CD4-positive, alpha-beta T cell treated with Interleukin-2 at 100 ng/mL for 4 hours (primary cell): ENCODE data around the gene FAM13A.
A peak's percentile ranks its signal among the peaks of the same experiment; 100 is the strongest.

Source experiments
- DNase-seq: peaks from one replicate; pipeline ENCODE4 v3.0.0-alpha.2; 2020; ENCODE audit warnings: low spot score

Gene FAM13A

DNA sequence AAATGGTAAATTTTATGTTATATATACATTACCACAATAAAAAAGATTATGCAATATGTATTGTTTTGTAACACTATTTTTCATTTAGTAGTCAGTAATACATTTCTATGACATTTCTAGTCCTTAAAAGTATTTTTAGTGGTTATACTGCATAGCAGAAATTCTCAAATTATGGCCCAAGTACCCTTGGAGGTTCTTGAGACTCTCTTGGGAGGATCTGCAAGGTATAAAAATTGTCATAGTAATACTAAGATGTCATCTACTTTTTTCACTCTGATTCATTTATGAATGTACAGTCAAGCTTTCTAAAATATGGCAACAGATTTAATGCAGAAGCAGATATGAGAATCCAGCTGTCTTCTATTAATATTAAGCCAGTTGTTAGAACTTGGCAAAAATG, 220.8 kb downstream of the FAM13A start:
- DNase-seq = no peak

DNA sequence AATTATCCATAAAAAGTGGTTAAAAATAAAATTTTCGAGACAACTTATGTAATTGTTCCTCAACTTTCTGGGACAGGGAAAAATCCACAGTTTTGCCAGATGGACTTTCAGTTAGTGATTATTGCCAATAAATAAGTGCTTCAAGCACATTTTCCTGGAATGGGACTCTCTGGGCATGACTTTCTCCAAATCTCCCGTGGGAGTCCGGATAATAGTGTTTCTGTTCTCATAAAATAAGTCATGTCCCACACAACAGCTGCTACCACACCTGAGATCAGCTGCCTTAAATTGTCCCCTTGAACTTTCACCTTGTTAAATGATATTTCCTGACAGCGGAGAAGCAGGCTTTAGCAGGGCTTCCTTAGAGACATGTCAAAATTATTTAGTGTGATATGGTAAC, 226.0 kb downstream of the FAM13A start:
- no peak for DNase-seq

- no peak for DNase-seq
These were observed 226.4 kb downstream of the FAM13A start for GRCh38 chr4:88830598-88830997.

DNA sequence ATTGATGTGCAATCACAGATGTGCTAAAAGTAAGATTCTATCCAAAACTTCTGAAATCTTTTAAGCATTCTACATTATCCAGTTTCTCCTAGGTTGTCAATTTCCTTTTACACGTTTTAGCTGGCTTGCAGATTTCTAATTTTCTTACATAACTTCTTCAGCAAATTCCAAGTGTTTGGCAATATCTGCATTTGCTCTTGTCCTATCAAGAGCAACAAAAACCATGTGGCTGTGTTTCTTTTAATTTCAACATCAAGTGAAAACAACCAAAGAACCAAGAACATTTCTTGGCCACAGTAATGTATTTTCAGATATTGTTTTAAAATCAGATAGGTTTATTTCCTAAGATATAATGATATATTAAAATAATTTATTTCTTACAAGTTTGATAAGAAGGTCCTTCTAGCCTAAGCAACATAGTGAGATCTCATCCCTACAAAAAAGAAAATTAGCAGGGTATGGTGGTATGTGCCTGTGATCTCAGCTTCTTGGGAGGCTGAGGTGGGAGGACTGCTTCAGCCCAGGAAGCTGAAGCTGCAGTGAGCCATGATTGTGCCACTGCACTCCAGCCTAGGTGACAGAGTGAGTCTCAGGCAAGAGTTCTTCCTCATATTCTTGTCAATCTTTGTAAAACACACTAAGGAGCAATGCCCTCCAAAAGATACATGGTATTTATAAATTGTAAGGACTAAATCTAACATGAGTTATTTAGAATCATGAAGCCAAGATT, 228.0 kb downstream of the FAM13A start:
- DNase-seq = no peak

GRCh38 chr4:88827442-88827841, 229.5 kb downstream of the FAM13A start:
- DNase-seq = no peak

- DNase-seq = no peak
These were observed 230.2 kb downstream of the FAM13A start for GRCh38 chr4:88826771-88827170.

GRCh38 chr4:88825931-88826330, 231.1 kb downstream of the FAM13A start:
- DNase-seq = no peak

- peak; percentile 78 for DNase-seq
These were observed 233.7 kb downstream of the FAM13A start for GRCh38 chr4:88823058-88823919.

GRCh38 chr4:88822034-88822789, 234.8 kb downstream of the FAM13A start:
- no peak for DNase-seq

DNA sequence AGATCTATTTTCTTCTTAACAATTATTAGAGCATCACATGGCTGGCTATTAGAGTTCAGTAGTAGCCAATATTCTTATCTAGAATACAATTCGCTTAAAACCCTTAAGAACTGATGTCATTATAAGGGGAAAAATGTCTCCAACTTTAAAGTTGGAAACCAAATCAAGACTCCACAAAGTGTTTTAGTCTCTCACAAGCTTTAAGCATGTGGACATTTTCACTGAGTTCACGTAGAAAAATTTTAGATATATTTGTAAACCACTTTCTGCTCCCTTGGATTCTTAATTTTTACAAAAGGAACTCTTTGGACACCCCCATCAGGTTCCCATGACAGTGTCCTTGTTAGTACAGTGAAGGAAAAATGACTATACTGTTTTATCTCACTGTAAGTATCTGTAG, 235.5 kb downstream of the FAM13A start:
- DNase-seq = no peak

DNA sequence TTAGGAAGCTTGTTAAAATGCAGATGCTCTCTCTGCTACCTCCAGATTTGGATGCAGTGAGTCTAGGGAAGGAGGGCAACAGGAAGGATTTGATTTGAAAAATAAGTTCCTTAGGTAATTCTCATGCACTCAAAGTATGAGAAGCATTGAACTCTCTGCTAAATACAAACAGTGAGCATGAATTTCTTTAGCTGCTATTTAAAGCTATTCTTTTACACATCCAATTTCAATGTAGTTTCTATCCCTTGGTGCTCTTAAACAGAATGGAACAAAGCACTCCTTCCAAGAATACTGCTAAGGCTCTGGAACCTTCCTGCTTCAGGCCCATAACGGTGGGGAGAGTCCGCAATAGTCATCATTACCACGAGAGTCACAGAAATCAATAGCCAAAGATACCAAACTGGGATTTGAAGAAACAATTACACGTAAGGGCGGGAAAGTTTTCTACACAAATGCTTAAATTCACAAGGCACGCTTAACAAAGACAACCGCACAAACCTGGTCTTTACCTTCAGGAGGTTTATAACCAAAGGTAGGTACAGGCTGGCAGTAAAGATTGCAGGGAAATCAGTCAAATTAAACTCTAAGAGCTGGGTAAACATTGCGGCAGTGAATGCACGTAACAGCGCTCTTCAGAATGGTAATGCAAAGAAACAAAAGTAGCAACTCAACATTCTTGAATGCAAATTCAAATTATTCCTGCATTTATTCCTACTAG, 236.1 kb downstream of the FAM13A start:
- no peak for DNase-seq

- no peak for DNase-seq
These were observed 236.9 kb downstream of the FAM13A start for GRCh38 chr4:88819818-88820697.

GRCh38 chr4:88818631-88819470, 238.1 kb downstream of the FAM13A start:
- DNase-seq = peak; percentile 54

GRCh38 chr4:88817740-88818139, 239.2 kb downstream of the FAM13A start:
- no peak for DNase-seq

DNA sequence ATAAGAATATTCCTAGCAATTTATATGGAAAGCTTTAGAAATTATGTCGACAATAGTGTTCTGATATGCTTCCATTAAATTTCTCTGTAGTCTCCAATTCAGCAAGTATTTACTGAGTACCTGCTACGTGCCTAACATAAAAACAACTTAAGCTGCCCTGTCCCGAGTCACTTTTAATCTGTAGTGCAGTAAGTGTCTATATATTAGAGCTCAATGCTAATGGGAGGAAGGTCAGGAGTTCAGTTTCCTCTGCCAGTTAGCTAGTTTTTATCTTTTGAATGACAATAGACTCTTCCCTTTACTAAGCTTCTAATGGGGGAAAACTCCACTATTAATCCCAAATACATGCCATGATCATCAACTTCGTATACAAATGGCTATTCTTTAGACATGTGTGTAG, 240.6 kb downstream of the FAM13A start:
- no peak for DNase-seq

DNA sequence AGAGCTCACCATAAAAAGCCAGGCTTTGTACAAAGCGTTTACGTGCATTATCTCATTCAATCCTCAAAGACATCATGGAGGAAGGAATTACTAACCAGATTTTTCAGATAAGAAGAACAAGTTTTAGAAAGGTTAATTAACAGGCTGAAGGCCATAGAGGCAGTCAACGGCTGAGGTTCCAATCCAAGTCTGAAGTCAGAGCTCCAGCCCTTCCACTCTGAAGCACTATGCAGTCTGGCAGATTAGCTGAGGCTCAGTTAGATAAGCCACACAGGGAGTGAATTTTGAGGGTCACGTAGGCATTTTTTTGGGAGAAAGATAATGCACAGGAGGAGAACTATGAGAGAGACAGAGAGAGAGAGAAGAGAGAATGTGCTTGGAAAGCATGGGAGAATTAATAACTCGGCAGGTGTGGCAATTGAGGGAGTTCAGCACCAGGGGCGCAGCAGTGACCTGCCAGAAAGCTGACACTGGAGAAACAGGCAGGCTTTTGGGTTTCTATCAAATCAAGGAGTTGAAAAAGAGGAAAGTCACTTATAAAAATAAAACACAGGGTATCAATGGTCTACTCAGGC, 242.9 kb downstream of the FAM13A start:
- no peak for DNase-seq

- DNase-seq = no peak
These were observed 244.0 kb downstream of the FAM13A start for GRCh38 chr4:88813013-88813412.

DNA sequence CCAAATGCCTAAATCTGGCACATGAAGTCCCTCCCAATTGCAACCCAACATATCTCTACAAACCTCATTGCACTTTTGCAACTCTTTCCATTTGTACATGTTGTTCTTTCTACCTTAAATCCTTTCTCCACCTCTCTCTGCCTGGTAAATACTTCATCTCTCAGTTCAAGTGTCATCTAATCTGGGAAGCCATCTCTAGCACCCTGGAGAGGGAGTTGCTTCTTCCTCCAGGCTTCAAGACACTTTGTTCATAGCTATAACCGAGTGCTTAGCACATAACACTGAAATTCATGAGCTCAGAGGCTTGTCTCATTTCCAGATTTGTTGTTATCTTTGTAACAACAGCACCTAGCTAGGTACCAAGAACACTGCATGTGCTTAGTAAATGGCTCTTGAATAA, 244.6 kb downstream of the FAM13A start:
- DNase-seq = no peak

- no peak for DNase-seq
These were observed 245.1 kb downstream of the FAM13A start for GRCh38 chr4:88811904-88812303.

- DNase-seq = no peak
These were observed 246.7 kb downstream of the FAM13A start for GRCh38 chr4:88810325-88810724.
